K562 (cell line): Measurements from ENCODE around the gene MYOM1. TPM values are rescaled to one million over a fixed set of nuclear protein-coding genes. Genes with fewer than 3 reads are reported as not detected.
A peak's percentile ranks its signal among the peaks of the same experiment; 100 is the strongest.

Experiments
- ATAC-seq: fragments of 200-7000 bp; cut with Tn5 transposase; 3 replicates; pipeline ENCODE4 v1.9.1; 2020; ENCODE audit warnings: moderate library complexity
- BruUV-seq: library from RNA; stranded (reverse); fragments of 400-500 nt; replicated peaks from 2 replicates; lab custom pipeline; 2021; lab: Mats Ljungman, UMichigan
- CTCF ChIA-PET: fragments of 300-600 bp; formaldehyde crosslinking; extraction: SDS; loops from one replicate; lab custom pipeline; 2021; ENCODE audit warnings: low intra/inter-chr PET ratio; lab: Yijun Ruan, JAX
- POLR2A ChIA-PET: fragments of 300-600, 350-650 bp; sonication (Branson Sonifier 250); formaldehyde crosslinking; extraction: SDS; loops from one replicate; lab custom pipeline; 2021; ENCODE audit warnings: antibody characterized with exemption, inconsistent platforms; lab: Yijun Ruan, JAX
- DNase-seq, 4 experiments: peaks; one replicate each; pipeline versions ENCODE4 v3.0.0 to v3.0.0-alpha.2; 2011 to 2018; ENCODE audit warnings: low spot score in 3 of 4, mixed read lengths in 3 of 4; ENCODE audit errors: extremely low read depth in 1 of 4
- FAIRE-seq: peaks from 2 replicates; lab custom pipeline; 2011; peaks lifted over from hg19 to GRCh38; lab: Jason Lieb, UNC
- H2AFZ ChIP-seq: 2 replicates; pipeline ENCODE4 v1.6.0; 2011; ENCODE audit warnings: low read depth, low read length, control low read depth, inconsistent platforms
- H3K27ac ChIP-seq: fragments of 200-600 bp; 3 replicates; pipeline ENCODE4 v1.8.0; 2011; ENCODE audit warnings: low read depth, mild to moderate bottlenecking, control low read depth, inconsistent platforms, low read length, moderate library complexity, mixed read lengths; ENCODE audit errors: extremely low read depth
- H3K27me3 ChIP-seq, 2 experiments: fragments of 300-600 bp in 1 of 2; 2 replicates in 1 of 2; 3 replicates in 1 of 2; pipeline versions ENCODE4 v1.6.0 to v1.8.0; 2011; ENCODE audit warnings: inconsistent platforms in 2 of 2, low read length in 2 of 2, mild to moderate bottlenecking in 1 of 2, mixed read lengths in 1 of 2, moderate library complexity in 1 of 2; ENCODE audit not compliant: control insufficient read depth in 2 of 2, insufficient read depth in 2 of 2
- H3K36me3 ChIP-seq: fragments of 300-600 bp; 3 replicates; pipeline ENCODE4 v1.8.0; 2011; ENCODE audit warnings: mild to moderate bottlenecking, low read length, inconsistent platforms; ENCODE audit not compliant: control insufficient read depth, insufficient read depth
- H3K4me1 ChIP-seq, 2 experiments: fragments of 200-600 bp in 1 of 2; replicated peaks in 1 of 2; 2 replicates in 1 of 2; 3 replicates in 1 of 2; pipeline versions ENCODE4 v1.5.1 to v1.8.0; 2011; ENCODE audit warnings: inconsistent platforms in 2 of 2, low read length in 2 of 2, mild to moderate bottlenecking in 1 of 2, mixed read lengths in 1 of 2, moderate library complexity in 1 of 2; ENCODE audit not compliant: control insufficient read depth in 2 of 2, insufficient read depth in 2 of 2
- H3K4me2 ChIP-seq: 2 replicates; pipeline ENCODE4 v1.6.1; 2011; ENCODE audit warnings: low read length, control low read depth, inconsistent platforms, mixed read lengths; ENCODE audit not compliant: insufficient read depth
- H3K4me3 ChIP-seq: fragments of 200-600 bp; sonication (generic), shearing (Covaris generic); 2 replicates; pipeline ENCODE4 v1.5.1; 2016; ENCODE audit warnings: control low read depth, inconsistent platforms
- H3K79me2 ChIP-seq: fragments of 200-600 bp; 3 replicates; pipeline ENCODE4 v1.8.0; 2011; ENCODE audit warnings: low read length, inconsistent platforms; ENCODE audit not compliant: control insufficient read depth, insufficient read depth
- H3K9ac ChIP-seq, 2 experiments: 2 replicates each; pipeline versions ENCODE4 v1.6.0 to v1.6.1; 2011; ENCODE audit warnings: low read depth in 2 of 2, low read length in 2 of 2, control low read depth in 1 of 2, inconsistent platforms in 1 of 2, mild to moderate bottlenecking in 1 of 2, mixed read lengths in 1 of 2; ENCODE audit not compliant: insufficient read depth in 1 of 2
- H3K9me1 ChIP-seq: one replicate; pipeline ENCODE4 v1.6.0; 2011; ENCODE audit warnings: inconsistent platforms, mild to moderate bottlenecking, low read length, moderate library complexity; ENCODE audit not compliant: control insufficient read depth, insufficient read depth
- H3K9me3 ChIP-seq: replicated peaks from 2 replicates; pipeline ENCODE4 v1.5.1; 2011; ENCODE audit warnings: low read depth, low read length, inconsistent platforms; ENCODE audit not compliant: control insufficient read depth, insufficient read depth
- H4K20me1 ChIP-seq: replicated peaks from 2 replicates; pipeline ENCODE4 v1.6.1; 2011; ENCODE audit warnings: low read length, inconsistent platforms, mixed read lengths; ENCODE audit not compliant: control insufficient read depth, insufficient read depth
- ATF1 ChIP-seq, 2 experiments: fragments of 450-650 bp in 1 of 2; IDR thresholded peaks; 2 replicates each; pipeline ENCODE4 v1.6.1; 2016; ENCODE audit warnings: missing compliant biosample characterization in 1 of 2, missing genetic modification characterization in 1 of 2
- ATF3 ChIP-seq, 2 experiments: fragments of 450-650 bp in 1 of 2; sonication (generic) in 1 of 2; formaldehyde crosslinking in 1 of 2; IDR thresholded peaks in 1 of 2; conservative IDR thresholded peaks in 1 of 2; 2 replicates each; pipeline versions ENCODE4 v1.6.1 to v1.8.1; 2016 to 2023; ENCODE audit warnings: mild to moderate bottlenecking in 2 of 2, moderate library complexity in 2 of 2, inconsistent platforms in 1 of 2, missing genetic modification reagents in 1 of 2
- ATF7 ChIP-seq: fragments of 450-650 bp; IDR thresholded peaks from 2 replicates; pipeline ENCODE4 v1.7.1; 2014; ENCODE audit warnings: mild to moderate bottlenecking, moderate library complexity
- CREB1 ChIP-seq, 2 experiments: sonication (generic) in 1 of 2; formaldehyde crosslinking in 1 of 2; IDR thresholded peaks; 2 replicates each; pipeline versions ENCODE4 v1.6.1 to v1.8.0; 2012 to 2022; ENCODE audit warnings: inconsistent platforms in 1 of 2, mild to moderate bottlenecking in 1 of 2, missing genetic modification reagents in 1 of 2, moderate library complexity in 1 of 2
- CREM ChIP-seq: IDR thresholded peaks from 2 replicates; pipeline ENCODE4 v1.6.1; 2014; ENCODE audit warnings: antibody characterized with exemption, low read depth
- E2F8 ChIP-seq: fragments of 450-650 bp; IDR thresholded peaks from 2 replicates; pipeline ENCODE4 v1.7.1; 2018; ENCODE audit warnings: mild to moderate bottlenecking, low read depth; ENCODE audit not compliant: partially characterized antibody
- FIP1L1 ChIP-seq: fragments of 200-400 bp; formaldehyde crosslinking; IDR thresholded peaks from 2 replicates; pipeline ENCODE4 v1.6.1; 2018; ENCODE audit warnings: mild to moderate bottlenecking, low read depth, low read length; ENCODE audit not compliant: poor library complexity, severe bottlenecking
- ILK ChIP-seq: fragments of 450-650 bp; IDR thresholded peaks from 2 replicates; pipeline ENCODE4 v1.6.1; 2016; ENCODE audit warnings: missing genetic modification characterization, low read depth, mild to moderate bottlenecking, missing compliant biosample characterization, moderate library complexity, borderline replicate concordance
- JUND ChIP-seq, 2 experiments: IDR thresholded peaks; 2 replicates in 1 of 2; 3 replicates in 1 of 2; pipeline ENCODE4 v1.6.1; 2011; ENCODE audit warnings: borderline replicate concordance in 2 of 2, low read depth in 2 of 2, low read length in 2 of 2, improper control_type of control experiment in 1 of 2, missing biosample characterization in 1 of 2, missing genetic modification characterization in 1 of 2, missing genetic modification reagents in 1 of 2
- KAT2B ChIP-seq: IDR thresholded peaks from one replicate; pipeline ENCODE4 v1.6.1; 2012; ENCODE audit warnings: low read depth, mild to moderate bottlenecking, control low read depth, inconsistent platforms, low read length, moderate library complexity
- KDM1A ChIP-seq, 2 experiments: fragments of 450-650 bp; IDR thresholded peaks; 2 replicates each; pipeline ENCODE4 v1.6.1; 2016; ENCODE audit warnings: mild to moderate bottlenecking in 2 of 2
- KLF6 ChIP-seq: fragments of 250-450 bp; sonication (Bioruptor Pico); IDR thresholded peaks from 2 replicates; pipeline ENCODE4 v1.4.0; 2020; ENCODE audit warnings: mild to moderate bottlenecking, moderate library complexity, borderline replicate concordance
- SRSF9 ChIP-seq: fragments of 200-400 bp; formaldehyde crosslinking; IDR thresholded peaks from 2 replicates; pipeline ENCODE4 v1.6.1; 2017; ENCODE audit warnings: low read depth, low read length, borderline replicate concordance
- ZBTB12 ChIP-seq: fragments of 250-450 bp; sonication (Bioruptor Pico); IDR thresholded peaks from 2 replicates; pipeline ENCODE4 v1.4.0; 2020
- ZNF212 ChIP-seq: fragments of 450-650 bp; formaldehyde crosslinking; IDR thresholded peaks from 2 replicates; pipeline ENCODE4 v1.4.0; 2020; ENCODE audit warnings: mild to moderate bottlenecking
- ZNF707 ChIP-seq: fragments of 250-450 bp; sonication (Bioruptor Pico); conservative IDR thresholded peaks from 2 replicates; pipeline ENCODE4 v1.8.0; 2022; ENCODE audit warnings: inconsistent platforms, mild to moderate bottlenecking, moderate library complexity
- WGBS: fragments of 100-300 bp; shearing (Covaris generic); methylation state at CpG from one replicate; pipeline ENCODE4 v1.1.6; 2016; ENCODE audit warnings: low coverage, mixed read lengths; ENCODE audit not compliant: insufficient coverage; ENCODE audit errors: missing lambda C conversion rate; 5-methylcytosine and 5-hydroxymethylcytosine counted together
- in situ Hi-C: fragments of 300-500 bp; cut with MboI; formaldehyde crosslinking; loops from 4 replicates; pipeline ENCODE4 v1.15.0; 2018; ENCODE audit warnings: inconsistent platforms, mixed read lengths
- intact Hi-C: fragments of 100-400 bp; cut with micrococcal nuclease; formaldehyde crosslinking; loops from 2 replicates; pipeline ENCODE4 v1.14.2; 2022
- polyA plus RNA-seq, 8 experiments: library from polyadenylated mRNA; depleted of rRNA in 4 of 8; stranded (reverse) in 5 of 8; unstranded in 3 of 8; fragments of >200 nt; fragmentation: Nextera tagmentation in 2 of 8; fragmentation: Illumina TruSeq in 1 of 8; extraction: Ambion mirVana in 2 of 8; extraction: Trizol in 1 of 8; gene quantifications; 2 replicates each; pipeline versions ENCODE4 v1.2.1 to v1.2.3, GENCODE V29; 2011 to 2014; ENCODE audit warnings: inconsistent platforms in 1 of 8, missing spikeins in 1 of 8
- total RNA-seq, 7 experiments: library from RNA; depleted of rRNA in 6 of 7; stranded (reverse); fragments of >200 nt in 6 of 7; fragmentation: Illumina TruSeq in 2 of 7; extraction: Trizol in 2 of 7; gene quantifications; 2 replicates each; pipeline versions ENCODE4 v1.2.1 to v1.2.3, GENCODE V29; 2011 to 2021; ENCODE audit warnings: low replicate concordance in 1 of 7

The MYOM1 gene
- total and polyA plus RNA-seq, 9 of the 15 experiments (the other 6 are each of a cell fraction or from before 2014, with no cell fraction given) = 0.01 to 0.62 (median 0.25) TPM

GRCh38 chr18:3042379-3042778 lies 177.4 kb downstream of the MYOM1 start:
- Histone ChIP-seq H2AFZ (no peak overlapping the region), H3K4me3 (no peak overlapping the region), H3K79me2 (no peaks in the 10 kb centered on the region), H4K20me1 (no peaks in the 10 kb centered on the region), H3K27ac (no peak overlapping the region), H3K4me1 (peaks cover 20% of the 10 kb centered on the region in 2 experiments), H3K36me3 (no peaks in the 10 kb centered on the region), H3K4me2 (no peak overlapping the region)
- intact Hi-C loops = no loop called here
- DNase-seq = no peak
- WGBS = 11% methylated on average over 2 of the region's 2 CpGs
- POLR2A ChIA-PET = no interaction called here
- ATAC-seq = no peak
- in situ Hi-C loops = no loop called here
- BruUV-seq = no TSS peak
- TF ChIP-seq CREB1 (IDR thresholded peaks at IDR 0.05) (0 out of 2 replicates have a peak, but pooled peaks have one; percentile 41), CREB1 (CRISPR knock-in tag; IDR thresholded peaks at IDR 0.05) (no peak), JUND (IDR thresholded peaks at IDR 0.05; ENCODE audit: borderline replicate concordance, low read depth, low read length) (no peak; the same call in 1 of the 2 replicates), JUND (tag; IDR thresholded peaks at IDR 0.05; ENCODE audit: borderline replicate concordance, low read depth, low read length) (peak; percentile 60; the same call in 1 of the 3 replicates), ZBTB12 (CRISPR knock-in tag) (peak; percentile 44; the same call in 1 of the 2 replicates), E2F8 (no peak), ILK (tag) (no peak), FIP1L1 (no peak), ZNF212 (CRISPR knock-in tag) (no peak), KLF6 (CRISPR knock-in tag) (no peak), ATF3 (IDR thresholded peaks at IDR 0.05) (0 out of 2 replicates have a peak, but pooled peaks have one; percentile 24), ATF3 (CRISPR knock-in tag; conservative IDR thresholded peaks at IDR 0.05) (no peak), ZNF707 (CRISPR knock-in tag) (no peak), KAT2B (no peak), CREM (peak; percentile 79), KDM1A (IDR thresholded peaks at IDR 0.05) (peak in 1 of 2 experiments; percentile 35; a peak in 1 of 4 replicates), SRSF9 (no peak), ATF7 (peak; percentile 62; the same call in 1 of the 2 replicates), ATF1 (CRISPR knock-in tag; IDR thresholded peaks at IDR 0.05) (no peak), ATF1 (tag; IDR thresholded peaks at IDR 0.05) (peak; percentile 43; the same call in 1 of the 2 replicates)
- TF ChIP-seq, all 486 proteins: peak for 8
- CTCF ChIA-PET = no interaction called here
- no peaks in the 10 kb centered on the region for H3K27me3 ChIP-seq
- H3K9ac ChIP-seq = no peak overlapping the region
- no peak for FAIRE-seq
- H3K9me1 ChIP-seq = no peaks in the 10 kb centered on the region
- H3K9me3 ChIP-seq = no peaks in the 10 kb centered on the region
